IPS-18c (cell line): ENCODE data around the gene FNDC3B.

Source experiments
- H3K4me3 ChIP-seq: 2 replicates; pipeline ENCODE4 v1.7.0; 2013; ENCODE audit warnings: low read depth, mild to moderate bottlenecking, low read length, moderate library complexity; ENCODE audit not compliant: insufficient read depth
- H3K9me3 ChIP-seq: one replicate; pipeline ENCODE4 v1.6.1; 2013; ENCODE audit warnings: mild to moderate bottlenecking, low read length, moderate library complexity; ENCODE audit not compliant: control insufficient read depth, insufficient read depth

The FNDC3B gene

GRCh38 chr3:172173316-172174254 lies 134.2 kb downstream of the FNDC3B start:
- Histone ChIP-seq H3K4me3 (no peak overlapping the region), H3K9me3 (no peaks in the 10 kb centered on the region)

- Histone ChIP-seq H3K4me3 (no peak overlapping the region), H3K9me3 (no peaks in the 10 kb centered on the region)
Observed at GRCh38 chr3:172174513-172175253, 135.3 kb downstream of the FNDC3B start.

- H3K9me3 ChIP-seq, result no peaks in the 10 kb centered on the region
- no peak overlapping the region for H3K4me3 ChIP-seq
Observed at GRCh38 chr3:172175254-172175599, 135.8 kb downstream of the FNDC3B start.

- Histone ChIP-seq H3K4me3 (no peak overlapping the region), H3K9me3 (no peaks in the 10 kb centered on the region)
Observed at GRCh38 chr3:172176061-172176770, 136.8 kb downstream of the FNDC3B start.

- Histone ChIP-seq H3K4me3 (no peak overlapping the region; the same call in 1 of the 2 replicates), H3K9me3 (no peaks in the 10 kb centered on the region)
Observed at GRCh38 chr3:172177046-172177445, 137.7 kb downstream of the FNDC3B start.

- no peaks in the 10 kb centered on the region for H3K9me3 ChIP-seq
- H3K4me3 ChIP-seq, result no peak overlapping the region
Observed at GRCh38 chr3:172177803-172178316, 138.5 kb downstream of the FNDC3B start.

- H3K9me3 ChIP-seq, result no peaks in the 10 kb centered on the region
Observed at GRCh38 chr3:172179680-172180399, 140.5 kb downstream of the FNDC3B start.

GRCh38 chr3:172180473-172180872 lies 141.1 kb downstream of the FNDC3B start:
- Histone ChIP-seq H3K9me3 (no peaks in the 10 kb centered on the region), H3K4me3 (no peak overlapping the region)

More at GRCh38 chr3:172179680-172180399, 140.5 kb downstream of the FNDC3B start:
- no peak overlapping the region for H3K4me3 ChIP-seq

- Histone ChIP-seq H3K4me3 (no peak overlapping the region), H3K9me3 (no peaks in the 10 kb centered on the region)
Observed at GRCh38 chr3:172181932-172182586, 142.7 kb downstream of the FNDC3B start.

- no peaks in the 10 kb centered on the region for H3K9me3 ChIP-seq
- no peak overlapping the region for H3K4me3 ChIP-seq
Observed at GRCh38 chr3:172182797-172183196, 143.4 kb downstream of the FNDC3B start.

- Histone ChIP-seq H3K9me3 (no peaks in the 10 kb centered on the region), H3K4me3 (no peak overlapping the region)
Observed at GRCh38 chr3:172184106-172184822, 144.9 kb downstream of the FNDC3B start.

- H3K4me3 ChIP-seq, result no peak overlapping the region
- no peaks in the 10 kb centered on the region for H3K9me3 ChIP-seq
Observed at GRCh38 chr3:172185907-172186306, 146.5 kb downstream of the FNDC3B start.

- Histone ChIP-seq H3K4me3 (no peak overlapping the region), H3K9me3 (no peaks in the 10 kb centered on the region)
Observed at GRCh38 chr3:172186607-172187006, 147.2 kb downstream of the FNDC3B start.

- no peak overlapping the region for H3K4me3 ChIP-seq
- no peaks in the 10 kb centered on the region for H3K9me3 ChIP-seq
Observed at GRCh38 chr3:172187511-172187910, 148.1 kb downstream of the FNDC3B start.

- Histone ChIP-seq H3K9me3 (no peaks in the 10 kb centered on the region), H3K4me3 (no peak overlapping the region)
Observed at GRCh38 chr3:172188511-172188910, 149.1 kb downstream of the FNDC3B start.

GRCh38 chr3:172189213-172189612 lies 149.8 kb downstream of the FNDC3B start:
- H3K4me3 ChIP-seq, result no peak overlapping the region
- no peaks in the 10 kb centered on the region for H3K9me3 ChIP-seq
